Stimulated activated naive CD4-positive, alpha-beta T cell (primary cell): Measurements from ENCODE around the gene LRIT2.
"Not testable (repeated sequence)": the region's sequence is repeated elsewhere in the genome, so short reads cannot be mapped to it uniquely, and the experiment has no call there.

ENCODE experiments used
- DNase-seq, 6 experiments: peaks; one replicate each; lab custom pipeline; 2025; lab: John Stamatoyannopoulos, UW

Gene LRIT2

GRCh38 chr10:84184517-84184916 is 40.8 kb downstream of the LRIT2 start:
- no peak for DNase-seq

- DNase-seq, result no peak
Observed at GRCh38 chr10:84181631-84182030, 43.7 kb downstream of the LRIT2 start.

- not testable (repeated sequence) for DNase-seq
Observed at GRCh38 chr10:84180386-84180785, 45.0 kb downstream of the LRIT2 start.

- peak in 3 of 6 experiments; percentile 16 to 41 (median 30) for DNase-seq
Observed at GRCh38 chr10:84179059-84179710, 46.2 kb downstream of the LRIT2 start.

DNA sequence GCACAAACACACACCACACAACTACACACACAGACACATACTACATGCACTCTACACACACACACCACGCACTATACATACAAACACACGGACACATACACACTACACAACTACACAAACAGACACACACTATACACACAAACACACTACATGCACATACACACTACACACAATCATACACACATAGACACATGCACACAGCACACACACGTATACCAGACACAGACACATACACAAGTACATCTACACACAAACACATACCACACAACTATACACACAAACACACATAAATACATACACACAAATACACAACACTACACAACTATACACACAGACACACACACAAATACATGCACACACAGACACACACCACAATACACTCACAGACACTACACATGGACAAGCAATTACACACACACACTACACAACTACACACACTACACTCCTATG is 47.2 kb downstream of the LRIT2 start:
- DNase-seq, result no peak

DNA sequence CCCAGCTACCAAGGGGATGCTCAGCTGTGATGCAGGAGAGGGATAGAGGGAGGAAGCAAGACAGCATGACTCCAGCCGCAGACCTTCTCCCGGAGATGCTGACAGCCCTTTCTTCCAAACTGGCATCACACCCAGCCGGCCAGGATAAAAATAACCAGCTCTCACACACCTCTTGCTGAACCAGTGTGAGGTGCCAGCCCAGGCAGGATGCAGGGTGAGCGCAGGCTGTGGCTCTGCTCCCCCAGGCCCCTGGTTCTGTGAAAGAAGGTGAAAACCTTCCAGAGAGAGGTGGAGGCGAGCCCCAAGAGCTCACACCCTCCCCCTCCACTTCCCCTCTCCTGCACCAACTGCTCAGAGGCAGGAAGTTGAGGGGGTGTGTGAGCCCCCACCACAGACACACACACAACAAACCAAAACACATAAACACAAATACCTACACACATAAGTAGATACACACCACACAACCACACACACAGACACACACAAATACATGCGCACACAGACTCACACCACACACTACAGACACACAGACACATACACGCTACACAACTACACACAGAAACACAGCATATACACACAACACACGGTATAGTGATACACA is 47.7 kb downstream of the LRIT2 start:
- peak in 4 of 6 experiments; percentile 10 to 69 (median 63) for DNase-seq

GRCh38 chr10:84176836-84177474 is 48.4 kb downstream of the LRIT2 start:
- DNase-seq, result no peak

DNA sequence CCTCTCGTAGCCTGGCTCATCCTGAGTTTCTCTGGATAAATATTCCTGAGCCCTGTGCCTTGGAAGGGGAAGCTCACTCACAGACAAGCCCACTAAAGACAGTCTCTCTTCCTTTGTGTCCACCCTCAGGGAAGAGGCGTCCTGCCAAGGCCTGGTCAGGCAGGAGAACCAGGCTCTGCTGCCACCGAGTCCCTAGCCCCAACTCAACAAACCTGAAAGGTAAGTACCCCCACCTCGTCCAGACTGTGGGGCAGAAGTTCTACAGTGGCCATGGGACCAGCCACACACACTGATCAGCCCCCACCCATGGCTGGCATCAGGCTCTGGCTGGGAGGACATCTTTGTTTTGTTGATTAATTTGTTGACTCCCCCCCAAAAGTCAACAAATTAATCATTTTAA is 49.0 kb downstream of the LRIT2 start:
- no peak for DNase-seq

- DNase-seq, result no peak
Observed at GRCh38 chr10:84175436-84175835, 49.9 kb downstream of the LRIT2 start.

DNA sequence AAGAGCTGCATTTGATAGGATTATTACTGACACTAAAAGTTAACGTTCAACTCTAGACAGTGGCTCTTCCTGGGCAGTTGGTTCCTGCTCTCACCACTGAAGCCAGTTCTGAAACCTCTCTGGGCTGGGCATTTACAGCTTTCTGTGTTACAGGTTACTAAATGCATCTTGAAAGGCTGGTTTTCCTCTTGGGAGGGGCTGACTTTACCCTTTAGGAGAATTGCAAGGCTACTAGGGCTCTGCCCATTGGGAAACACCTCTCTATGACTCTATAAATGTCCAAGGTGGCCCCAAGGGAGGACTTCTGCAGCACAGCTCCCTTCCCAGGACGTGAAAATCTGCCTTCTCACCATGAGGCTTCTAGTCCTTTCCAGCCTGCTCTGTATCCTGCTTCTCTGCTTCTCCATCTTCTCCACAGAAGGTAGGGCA is 51.8 kb downstream of the LRIT2 start, which contains the start of gene GPR15LG:
GPR15LG (plus strand) TSS at position 301 of the 429 bp plus-strand sequence; CDS start at position 352, 51 bp downstream.
- DNase-seq, result no peak

- DNase-seq, result no peak
Observed at GRCh38 chr10:84172467-84173356, 52.6 kb downstream of the LRIT2 start.

- DNase-seq, result not testable (repeated sequence)
Observed at GRCh38 chr10:84171700-84172466, 53.5 kb downstream of the LRIT2 start.

GRCh38 chr10:84171237-84171636 is 54.1 kb downstream of the LRIT2 start:
- not testable (repeated sequence) for DNase-seq
